SH-SY5Y (cell line): ENCODE measurements around the gene UBA1.

Experiments
- GATA2 ChIP-seq: IDR thresholded peaks from 2 replicates; pipeline ENCODE4 v1.6.1; 2011; ENCODE audit warnings: mild to moderate bottlenecking, low read depth, low read length
- GATA3 ChIP-seq: IDR thresholded peaks from 2 replicates; pipeline ENCODE4 v1.6.1; 2011; ENCODE audit warnings: low read depth, mild to moderate bottlenecking, low read length, moderate library complexity

GRCh38 chrX:47244676-47245075 lies 51.0 kb downstream of the UBA1 start:
- TF ChIP-seq GATA2 (no peak), GATA3 (no peak)
